ENCODE measurements around the gene FHIP1A. TPM values are rescaled to one million over a fixed set of nuclear protein-coding genes. Genes with fewer than 3 reads are reported as not detected.

Gene FHIP1A
- total RNA-seq (2022; extraction: Qiagen RNA extraction): 0.06 to 0.42 TPM (median 0.21 TPM) in 5 replicates

DNA sequence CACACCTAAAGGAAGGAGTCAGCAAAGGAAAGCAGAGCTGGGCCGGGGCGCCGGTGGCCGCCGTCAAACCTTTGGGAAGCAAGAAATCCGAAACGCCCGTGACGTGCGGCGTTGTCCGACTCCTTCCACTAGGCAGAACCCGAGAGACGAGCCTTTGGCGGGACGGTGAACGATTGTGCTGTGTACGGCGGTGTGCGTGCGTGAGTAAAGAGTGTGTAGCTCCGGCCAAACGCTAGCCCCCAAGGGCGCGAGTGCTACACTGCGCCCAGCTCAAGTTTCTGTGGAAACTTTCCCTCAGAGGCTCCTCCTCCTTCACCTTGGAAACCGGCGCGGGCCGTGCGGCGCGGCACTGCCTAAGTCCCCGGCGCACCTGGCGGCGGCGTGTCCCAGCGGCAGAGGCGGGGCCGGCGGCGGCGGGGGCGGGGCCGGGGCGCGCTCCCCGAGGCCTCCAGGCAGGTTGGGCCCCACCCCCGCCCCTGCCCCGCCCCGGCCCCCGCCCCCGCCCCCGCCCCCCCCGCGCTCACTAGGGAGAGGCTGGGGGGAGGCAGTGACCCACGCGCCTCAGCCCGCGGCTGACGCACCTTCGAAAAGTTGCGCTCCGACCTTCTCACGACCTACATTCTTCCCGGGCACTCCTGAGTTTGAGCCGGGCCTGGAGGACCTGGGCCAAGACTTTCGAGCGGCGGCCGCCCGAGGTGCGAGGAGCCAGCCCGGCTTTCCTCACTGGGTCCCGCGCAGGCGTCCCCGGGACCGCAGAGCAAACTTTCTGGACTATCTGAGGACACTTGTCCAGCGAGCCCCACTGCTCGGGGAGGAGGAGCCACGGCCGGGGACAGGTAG, at the start of gene FHIP1A:
Gene FHIP1A (plus strand): TSS at position 547 of the 840 bp plus-strand sequence. CDS start 157,084 bp downstream, outside the sequence.

Other genes starting within 250 kb of the FHIP1A start
- gene PRSS48, start 132.0 kb upstream of the FHIP1A start, total RNA-seq (2022; extraction: Qiagen RNA extraction): not detected in 5 replicates
- 17.8 to 25.2 TPM (median 24.0 TPM) in 5 replicates for gene SH3D19, start 83.6 kb upstream of the FHIP1A start, total RNA-seq (2022; extraction: Qiagen RNA extraction)